ENCODE measurements around the gene ARHGAP6. TPM values are rescaled to one million over a fixed set of nuclear protein-coding genes. Genes with fewer than 3 reads are reported as not detected.

Gene ARHGAP6
- total and polyA plus RNA-seq, 2 experiments from 2014 or later: 0.26 to 0.59 TPM

DNA sequence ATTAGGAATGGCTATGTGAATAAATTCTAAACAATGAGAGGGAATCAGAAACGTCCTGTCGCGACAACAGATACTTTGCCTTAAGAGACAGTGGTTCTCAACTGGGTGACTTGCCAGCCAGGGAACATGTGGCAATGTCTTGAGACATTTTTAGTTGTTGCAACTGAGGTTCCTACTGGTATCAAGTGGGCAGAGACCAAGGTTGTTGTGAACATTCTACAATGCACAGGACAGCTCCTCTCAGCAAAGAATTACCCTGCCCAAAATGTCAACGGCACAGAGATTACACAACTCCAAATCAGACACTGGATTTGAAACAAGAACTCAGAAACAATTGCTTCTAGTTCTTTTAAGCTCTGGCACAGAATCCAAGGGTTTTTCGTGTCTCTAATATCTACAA, 128.6 kb downstream of the ARHGAP6 start (continued):
- TF ChIP-seq, protein P1, sequence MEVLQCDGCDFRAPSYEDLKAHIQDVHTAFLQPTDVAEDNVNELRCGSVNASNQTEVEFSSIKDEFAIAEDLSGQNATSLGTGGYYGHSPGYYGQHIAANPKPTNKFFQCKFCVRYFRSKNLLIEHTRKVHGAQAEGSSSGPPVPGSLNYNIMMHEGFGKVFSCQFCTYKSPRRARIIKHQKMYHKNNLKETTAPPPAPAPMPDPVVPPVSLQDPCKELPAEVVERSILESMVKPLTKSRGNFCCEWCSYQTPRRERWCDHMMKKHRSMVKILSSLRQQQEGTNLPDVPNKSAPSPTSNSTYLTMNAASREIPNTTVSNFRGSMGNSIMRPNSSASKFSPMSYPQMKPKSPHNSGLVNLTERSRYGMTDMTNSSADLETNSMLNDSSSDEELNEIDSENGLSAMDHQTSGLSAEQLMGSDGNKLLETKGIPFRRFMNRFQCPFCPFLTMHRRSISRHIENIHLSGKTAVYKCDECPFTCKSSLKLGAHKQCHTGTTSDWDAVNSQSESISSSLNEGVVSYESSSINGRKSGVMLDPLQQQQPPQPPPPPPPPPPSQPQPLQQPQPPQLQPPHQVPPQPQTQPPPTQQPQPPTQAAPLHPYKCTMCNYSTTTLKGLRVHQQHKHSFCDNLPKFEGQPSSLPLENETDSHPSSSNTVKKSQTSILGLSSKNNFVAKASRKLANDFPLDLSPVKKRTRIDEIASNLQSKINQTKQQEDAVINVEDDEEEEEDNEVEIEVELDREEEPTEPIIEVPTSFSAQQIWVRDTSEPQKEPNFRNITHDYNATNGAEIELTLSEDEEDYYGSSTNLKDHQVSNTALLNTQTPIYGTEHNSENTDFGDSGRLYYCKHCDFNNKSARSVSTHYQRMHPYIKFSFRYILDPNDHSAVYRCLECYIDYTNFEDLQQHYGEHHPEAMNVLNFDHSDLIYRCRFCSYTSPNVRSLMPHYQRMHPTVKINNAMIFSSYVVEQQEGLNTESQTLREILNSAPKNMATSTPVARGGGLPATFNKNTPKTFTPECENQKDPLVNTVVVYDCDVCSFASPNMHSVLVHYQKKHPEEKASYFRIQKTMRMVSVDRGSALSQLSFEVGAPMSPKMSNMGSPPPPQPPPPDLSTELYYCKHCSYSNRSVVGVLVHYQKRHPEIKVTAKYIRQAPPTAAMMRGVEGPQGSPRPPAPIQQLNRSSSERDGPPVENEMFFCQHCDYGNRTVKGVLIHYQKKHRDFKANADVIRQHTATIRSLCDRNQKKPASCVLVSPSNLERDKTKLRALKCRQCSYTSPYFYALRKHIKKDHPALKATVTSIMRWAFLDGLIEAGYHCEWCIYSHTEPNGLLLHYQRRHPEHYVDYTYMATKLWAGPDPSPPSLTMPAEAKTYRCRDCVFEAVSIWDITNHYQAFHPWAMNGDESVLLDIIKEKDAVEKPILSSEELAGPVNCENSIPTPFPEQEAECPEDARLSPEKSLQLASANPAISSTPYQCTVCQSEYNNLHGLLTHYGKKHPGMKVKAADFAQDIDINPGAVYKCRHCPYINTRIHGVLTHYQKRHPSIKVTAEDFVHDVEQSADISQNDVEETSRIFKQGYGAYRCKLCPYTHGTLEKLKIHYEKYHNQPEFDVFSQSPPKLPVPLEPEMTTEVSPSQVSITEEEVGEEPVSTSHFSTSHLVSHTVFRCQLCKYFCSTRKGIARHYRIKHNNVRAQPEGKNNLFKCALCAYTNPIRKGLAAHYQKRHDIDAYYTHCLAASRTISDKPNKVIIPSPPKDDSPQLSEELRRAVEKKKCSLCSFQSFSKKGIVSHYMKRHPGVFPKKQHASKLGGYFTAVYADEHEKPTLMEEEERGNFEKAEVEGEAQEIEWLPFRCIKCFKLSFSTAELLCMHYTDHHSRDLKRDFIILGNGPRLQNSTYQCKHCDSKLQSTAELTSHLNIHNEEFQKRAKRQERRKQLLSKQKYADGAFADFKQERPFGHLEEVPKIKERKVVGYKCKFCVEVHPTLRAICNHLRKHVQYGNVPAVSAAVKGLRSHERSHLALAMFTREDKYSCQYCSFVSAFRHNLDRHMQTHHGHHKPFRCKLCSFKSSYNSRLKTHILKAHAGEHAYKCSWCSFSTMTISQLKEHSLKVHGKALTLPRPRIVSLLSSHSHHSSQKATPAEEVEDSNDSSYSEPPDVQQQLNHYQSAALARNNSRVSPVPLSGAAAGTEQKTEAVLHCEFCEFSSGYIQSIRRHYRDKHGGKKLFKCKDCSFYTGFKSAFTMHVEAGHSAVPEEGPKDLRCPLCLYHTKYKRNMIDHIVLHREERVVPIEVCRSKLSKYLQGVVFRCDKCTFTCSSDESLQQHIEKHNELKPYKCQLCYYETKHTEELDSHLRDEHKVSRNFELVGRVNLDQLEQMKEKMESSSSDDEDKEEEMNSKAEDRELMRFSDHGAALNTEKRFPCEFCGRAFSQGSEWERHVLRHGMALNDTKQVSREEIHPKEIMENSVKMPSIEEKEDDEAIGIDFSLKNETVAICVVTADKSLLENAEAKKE (CRISPR knock-in tag; IDR thresholded peaks at IDR 0.05): no peak
- no peak for TF ChIP-seq STAT1 (IDR thresholded peaks at IDR 0.05; ENCODE audit: unreplicated experiment)
- TF ChIP-seq, protein P2, sequence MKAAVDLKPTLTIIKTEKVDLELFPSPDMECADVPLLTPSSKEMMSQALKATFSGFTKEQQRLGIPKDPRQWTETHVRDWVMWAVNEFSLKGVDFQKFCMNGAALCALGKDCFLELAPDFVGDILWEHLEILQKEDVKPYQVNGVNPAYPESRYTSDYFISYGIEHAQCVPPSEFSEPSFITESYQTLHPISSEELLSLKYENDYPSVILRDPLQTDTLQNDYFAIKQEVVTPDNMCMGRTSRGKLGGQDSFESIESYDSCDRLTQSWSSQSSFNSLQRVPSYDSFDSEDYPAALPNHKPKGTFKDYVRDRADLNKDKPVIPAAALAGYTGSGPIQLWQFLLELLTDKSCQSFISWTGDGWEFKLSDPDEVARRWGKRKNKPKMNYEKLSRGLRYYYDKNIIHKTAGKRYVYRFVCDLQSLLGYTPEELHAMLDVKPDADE (IDR thresholded peaks at IDR 0.05): no peak

DNA sequence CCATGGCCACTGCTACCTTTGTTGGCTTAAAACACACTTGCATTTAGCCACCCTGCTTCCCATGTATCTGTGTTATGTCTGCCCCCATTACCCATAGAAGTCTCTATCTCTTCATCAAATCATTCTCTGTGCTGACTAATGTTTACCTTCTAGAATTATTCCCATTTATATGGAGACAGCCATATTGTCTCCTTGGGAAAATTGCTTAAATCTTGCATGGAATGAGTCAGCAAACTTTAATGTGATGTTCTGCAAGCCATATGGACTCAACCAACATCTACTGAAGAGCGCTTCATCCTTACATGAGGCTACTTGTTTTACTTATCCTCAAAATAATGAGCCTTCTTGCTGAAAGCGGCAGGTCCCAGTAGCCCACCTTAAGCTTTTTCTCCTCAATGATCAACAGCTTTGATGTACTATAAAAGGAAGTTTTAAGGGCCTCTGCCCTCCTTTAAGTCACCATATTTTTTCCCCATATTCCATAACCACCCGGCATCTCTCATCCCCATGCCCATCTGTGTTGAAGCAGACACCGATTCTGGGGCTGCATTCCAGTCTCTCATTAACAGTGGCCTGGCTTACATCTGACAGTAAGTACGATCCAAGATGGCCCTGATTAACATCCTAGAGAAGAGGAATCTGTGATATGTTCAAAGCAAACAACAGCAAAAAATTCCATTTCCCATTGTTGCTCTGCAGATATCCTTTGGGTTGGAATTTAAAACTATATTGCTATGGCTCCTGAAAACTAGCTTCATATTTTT, 130.4 kb downstream of the ARHGAP6 start:
- Histone ChIP-seq H3K36me3 (ENCODE audit: insufficient read depth) (no peaks in the 10 kb centered on the region), H3K4me3 (no peak overlapping the region), H4K20me1 (replicated peaks; ENCODE audit: insufficient read depth) (no peaks in the 10 kb centered on the region), H3K4me1 (ENCODE audit: insufficient read depth) (no peaks in the 10 kb centered on the region), H3K27me3 (ENCODE audit: insufficient read depth) (peaks cover 33% of the 10 kb centered on the region), H3K79me2 (replicated peaks; ENCODE audit: insufficient read depth) (no peaks in the 10 kb centered on the region), H3F3A (replicated peaks; ENCODE audit: low read depth) (no peaks in the 10 kb centered on the region), H3K27ac (ENCODE audit: low read depth) (no peak overlapping the region), H2AFZ (no peak overlapping the region), H3K4me2 (no peak overlapping the region), H3K9me2 (ENCODE audit: insufficient read depth) (no peaks in the 10 kb centered on the region)
- no peak overlapping the region for H3K4me3 Mint-ChIP-seq
- DNase-seq (ENCODE audit: low spot score): no peak
- ATAC-seq: no peak
- H3K9me3 Mint-ChIP-seq: no peaks in the 10 kb centered on the region
- H3K36me3 Mint-ChIP-seq (ENCODE audit: low read depth): no peaks in the 10 kb centered on the region
- H3K27me3 Mint-ChIP-seq (ENCODE audit: insufficient read depth, low read depth, poor library complexity): peaks cover 2% of the 10 kb centered on the region
- 0 out of 3 replicates have a peak, but pooled peaks cover 3% of the 10 kb centered on the region for H3K4me1 Mint-ChIP-seq
- no peak overlapping the region for H3K27ac Mint-ChIP-seq
- TF ChIP-seq, protein P2 (IDR thresholded peaks at IDR 0.05): no peak
- no peak for TF ChIP-seq NANOG (IDR thresholded peaks at IDR 0.05; ENCODE audit: borderline replicate concordance)
- TF ChIP-seq, protein P3, sequence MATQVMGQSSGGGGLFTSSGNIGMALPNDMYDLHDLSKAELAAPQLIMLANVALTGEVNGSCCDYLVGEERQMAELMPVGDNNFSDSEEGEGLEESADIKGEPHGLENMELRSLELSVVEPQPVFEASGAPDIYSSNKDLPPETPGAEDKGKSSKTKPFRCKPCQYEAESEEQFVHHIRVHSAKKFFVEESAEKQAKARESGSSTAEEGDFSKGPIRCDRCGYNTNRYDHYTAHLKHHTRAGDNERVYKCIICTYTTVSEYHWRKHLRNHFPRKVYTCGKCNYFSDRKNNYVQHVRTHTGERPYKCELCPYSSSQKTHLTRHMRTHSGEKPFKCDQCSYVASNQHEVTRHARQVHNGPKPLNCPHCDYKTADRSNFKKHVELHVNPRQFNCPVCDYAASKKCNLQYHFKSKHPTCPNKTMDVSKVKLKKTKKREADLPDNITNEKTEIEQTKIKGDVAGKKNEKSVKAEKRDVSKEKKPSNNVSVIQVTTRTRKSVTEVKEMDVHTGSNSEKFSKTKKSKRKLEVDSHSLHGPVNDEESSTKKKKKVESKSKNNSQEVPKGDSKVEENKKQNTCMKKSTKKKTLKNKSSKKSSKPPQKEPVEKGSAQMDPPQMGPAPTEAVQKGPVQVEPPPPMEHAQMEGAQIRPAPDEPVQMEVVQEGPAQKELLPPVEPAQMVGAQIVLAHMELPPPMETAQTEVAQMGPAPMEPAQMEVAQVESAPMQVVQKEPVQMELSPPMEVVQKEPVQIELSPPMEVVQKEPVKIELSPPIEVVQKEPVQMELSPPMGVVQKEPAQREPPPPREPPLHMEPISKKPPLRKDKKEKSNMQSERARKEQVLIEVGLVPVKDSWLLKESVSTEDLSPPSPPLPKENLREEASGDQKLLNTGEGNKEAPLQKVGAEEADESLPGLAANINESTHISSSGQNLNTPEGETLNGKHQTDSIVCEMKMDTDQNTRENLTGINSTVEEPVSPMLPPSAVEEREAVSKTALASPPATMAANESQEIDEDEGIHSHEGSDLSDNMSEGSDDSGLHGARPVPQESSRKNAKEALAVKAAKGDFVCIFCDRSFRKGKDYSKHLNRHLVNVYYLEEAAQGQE (IDR thresholded peaks at IDR 0.05; ENCODE audit: unreplicated experiment): no peak
- TF ChIP-seq, protein P4, sequence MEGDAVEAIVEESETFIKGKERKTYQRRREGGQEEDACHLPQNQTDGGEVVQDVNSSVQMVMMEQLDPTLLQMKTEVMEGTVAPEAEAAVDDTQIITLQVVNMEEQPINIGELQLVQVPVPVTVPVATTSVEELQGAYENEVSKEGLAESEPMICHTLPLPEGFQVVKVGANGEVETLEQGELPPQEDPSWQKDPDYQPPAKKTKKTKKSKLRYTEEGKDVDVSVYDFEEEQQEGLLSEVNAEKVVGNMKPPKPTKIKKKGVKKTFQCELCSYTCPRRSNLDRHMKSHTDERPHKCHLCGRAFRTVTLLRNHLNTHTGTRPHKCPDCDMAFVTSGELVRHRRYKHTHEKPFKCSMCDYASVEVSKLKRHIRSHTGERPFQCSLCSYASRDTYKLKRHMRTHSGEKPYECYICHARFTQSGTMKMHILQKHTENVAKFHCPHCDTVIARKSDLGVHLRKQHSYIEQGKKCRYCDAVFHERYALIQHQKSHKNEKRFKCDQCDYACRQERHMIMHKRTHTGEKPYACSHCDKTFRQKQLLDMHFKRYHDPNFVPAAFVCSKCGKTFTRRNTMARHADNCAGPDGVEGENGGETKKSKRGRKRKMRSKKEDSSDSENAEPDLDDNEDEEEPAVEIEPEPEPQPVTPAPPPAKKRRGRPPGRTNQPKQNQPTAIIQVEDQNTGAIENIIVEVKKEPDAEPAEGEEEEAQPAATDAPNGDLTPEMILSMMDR (conservative IDR thresholded peaks at IDR 0.05; ENCODE audit: low read depth in 2 of 2): no peak
